ENCODE measurements around the gene CDC6.

- no peak for TF ChIP-seq POLR2A (IDR thresholded peaks at IDR 0.05)
- no peak for TF ChIP-seq CTCF (IDR thresholded peaks at IDR 0.05)
Observed at GRCh38 chr17:40303708-40304551, 16.3 kb downstream of the CDC6 start.

All from right lobe of liver (tissue), 4 donors.